Spleen (tissue), 7 donors: ENCODE data around the gene KHDRBS1.

ENCODE experiments used
- POLR2A ChIP-seq, 3 donors: fragments of 450-650 bp; IDR thresholded peaks; one replicate each; pipeline ENCODE4 v1.5.1; 2017; ENCODE audit warnings: antibody characterized with exemption in 3 of 3, mild to moderate bottlenecking in 1 of 3
- TF ChIP-seq, protein P1 (sequence below), 11 experiments: fragments of 200-600 bp in 7 of 11; fragments of 450-650 bp in 4 of 11; sonication (generic) in 4 of 11; IDR thresholded peaks in 8 of 11; conservative IDR thresholded peaks in 3 of 11; 1 replicate in 7 of 11; 2 replicates in 4 of 11; pipeline versions ENCODE4 v1.4.0 to v1.8.0; 2016 to 2021; ENCODE audit warnings: antibody characterized with exemption in 11 of 11, inconsistent platforms in 4 of 11, mild to moderate bottlenecking in 1 of 11
- donor health status: DM: no; HTN: no; CAD: no; lungs with moderate emphysema.
- donor health status: DM: no; HTN: no; CAD: no.
- donor health status: DM: no; HTN: no; CAD: no.

DNA sequence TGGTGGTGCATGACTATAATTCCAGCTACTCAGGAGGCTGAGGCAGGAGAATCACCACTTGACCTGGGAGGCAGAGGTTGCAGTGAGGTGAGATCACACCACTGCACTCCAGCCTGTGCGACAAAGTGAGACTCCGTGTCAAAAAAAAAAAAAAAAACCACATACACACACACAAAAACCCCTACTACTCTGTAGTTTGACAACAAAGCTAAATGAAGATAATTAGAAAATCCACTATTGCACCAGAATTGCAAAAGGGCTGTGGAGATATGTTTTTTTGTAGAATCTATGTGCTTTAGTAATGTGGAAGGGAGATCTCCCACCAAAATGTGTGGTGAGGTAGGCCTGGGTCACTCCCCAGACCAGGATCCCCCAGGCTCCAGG, 32.2 kb upstream of the KHDRBS1 start:
- TF ChIP-seq POLR2A (IDR thresholded peaks at IDR 0.05) = no peak
- TF ChIP-seq, protein P1, sequence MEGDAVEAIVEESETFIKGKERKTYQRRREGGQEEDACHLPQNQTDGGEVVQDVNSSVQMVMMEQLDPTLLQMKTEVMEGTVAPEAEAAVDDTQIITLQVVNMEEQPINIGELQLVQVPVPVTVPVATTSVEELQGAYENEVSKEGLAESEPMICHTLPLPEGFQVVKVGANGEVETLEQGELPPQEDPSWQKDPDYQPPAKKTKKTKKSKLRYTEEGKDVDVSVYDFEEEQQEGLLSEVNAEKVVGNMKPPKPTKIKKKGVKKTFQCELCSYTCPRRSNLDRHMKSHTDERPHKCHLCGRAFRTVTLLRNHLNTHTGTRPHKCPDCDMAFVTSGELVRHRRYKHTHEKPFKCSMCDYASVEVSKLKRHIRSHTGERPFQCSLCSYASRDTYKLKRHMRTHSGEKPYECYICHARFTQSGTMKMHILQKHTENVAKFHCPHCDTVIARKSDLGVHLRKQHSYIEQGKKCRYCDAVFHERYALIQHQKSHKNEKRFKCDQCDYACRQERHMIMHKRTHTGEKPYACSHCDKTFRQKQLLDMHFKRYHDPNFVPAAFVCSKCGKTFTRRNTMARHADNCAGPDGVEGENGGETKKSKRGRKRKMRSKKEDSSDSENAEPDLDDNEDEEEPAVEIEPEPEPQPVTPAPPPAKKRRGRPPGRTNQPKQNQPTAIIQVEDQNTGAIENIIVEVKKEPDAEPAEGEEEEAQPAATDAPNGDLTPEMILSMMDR (IDR thresholded peaks at IDR 0.05 in 8 of 11, conservative IDR thresholded peaks at IDR 0.05 in 3 of 11) = no peak
